ENCODE data around the gene TOP2B.

Gene TOP2B

DNA sequence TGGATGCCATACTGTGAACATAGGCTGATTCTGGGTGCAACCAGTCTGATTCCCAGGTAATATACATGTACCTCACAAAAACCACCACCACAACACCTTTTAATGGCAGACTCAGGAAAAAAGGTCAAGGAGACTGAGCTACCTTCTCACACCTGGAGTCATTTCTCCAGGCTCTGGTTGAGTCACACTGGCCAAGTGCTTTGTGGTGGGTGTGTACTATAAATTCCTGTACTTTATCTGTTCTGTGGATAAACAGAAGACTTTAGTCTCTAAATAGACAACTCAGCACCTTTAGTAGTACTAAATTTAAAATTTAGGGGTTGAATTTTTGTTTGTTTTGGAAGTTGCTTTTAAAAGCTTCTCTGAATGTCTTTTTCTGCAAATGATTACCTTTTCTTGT, 46.7 kb downstream of the TOP2B start:
- DNase-seq = no peak

DNA sequence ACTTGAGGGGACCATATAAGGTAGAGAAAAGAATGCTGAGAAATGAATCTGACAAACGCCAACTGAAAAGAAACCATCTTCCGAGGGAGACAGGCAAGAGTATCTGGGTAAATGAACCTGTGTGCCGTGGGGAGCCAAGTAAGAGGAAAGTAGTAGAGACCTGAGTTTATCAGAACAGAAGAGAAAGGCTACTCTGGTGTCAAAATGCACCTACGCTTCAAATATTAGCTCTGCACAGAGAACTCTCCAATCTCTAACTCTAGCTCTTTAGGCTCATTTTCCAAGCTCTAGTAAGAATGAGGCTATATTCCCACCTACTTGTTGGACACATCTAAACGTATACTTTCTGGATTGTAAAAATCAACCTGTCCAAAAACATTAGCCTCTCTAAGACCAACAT, 53.5 kb downstream of the TOP2B start:
- no peak for DNase-seq

DNA sequence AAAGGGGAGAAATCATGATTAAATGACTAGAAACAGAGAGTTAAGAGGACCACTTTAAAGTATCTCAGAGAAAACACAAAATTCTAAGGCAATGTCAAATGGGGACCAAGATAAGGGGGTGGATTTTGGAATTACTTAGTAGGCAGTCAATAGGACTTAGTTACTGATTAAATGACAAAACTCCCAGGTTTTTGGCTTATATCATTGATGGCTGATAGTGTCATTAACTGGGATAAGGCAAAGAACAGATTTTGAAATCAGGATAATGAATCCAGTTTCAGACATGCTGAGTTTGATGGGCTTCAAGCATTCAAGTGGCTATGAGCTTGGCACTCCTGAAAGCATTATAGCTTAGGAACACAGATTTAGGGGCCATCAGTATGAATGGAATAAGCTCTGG, 53.9 kb downstream of the TOP2B start:
- DNase-seq = no peak

DNA sequence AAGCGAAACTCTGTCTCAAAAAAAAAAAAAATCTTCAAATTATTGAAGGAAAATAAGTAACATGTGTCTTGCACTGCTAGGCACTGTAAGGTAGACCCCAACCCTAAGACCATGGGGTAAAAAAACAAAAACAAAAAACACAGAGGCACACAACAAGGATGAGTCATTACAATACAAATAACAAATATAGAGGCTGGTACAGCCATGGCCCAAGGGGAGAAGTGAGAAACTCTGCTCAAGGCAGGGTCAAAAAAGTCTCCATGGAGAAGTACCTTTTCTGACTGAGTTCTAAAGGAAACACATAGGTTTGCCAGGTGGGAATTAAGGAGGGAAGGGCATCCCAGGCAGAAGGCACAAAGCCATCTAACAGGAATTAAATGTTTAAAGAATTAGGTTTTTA, 54.5 kb downstream of the TOP2B start:
- DNase-seq = no peak

DNA sequence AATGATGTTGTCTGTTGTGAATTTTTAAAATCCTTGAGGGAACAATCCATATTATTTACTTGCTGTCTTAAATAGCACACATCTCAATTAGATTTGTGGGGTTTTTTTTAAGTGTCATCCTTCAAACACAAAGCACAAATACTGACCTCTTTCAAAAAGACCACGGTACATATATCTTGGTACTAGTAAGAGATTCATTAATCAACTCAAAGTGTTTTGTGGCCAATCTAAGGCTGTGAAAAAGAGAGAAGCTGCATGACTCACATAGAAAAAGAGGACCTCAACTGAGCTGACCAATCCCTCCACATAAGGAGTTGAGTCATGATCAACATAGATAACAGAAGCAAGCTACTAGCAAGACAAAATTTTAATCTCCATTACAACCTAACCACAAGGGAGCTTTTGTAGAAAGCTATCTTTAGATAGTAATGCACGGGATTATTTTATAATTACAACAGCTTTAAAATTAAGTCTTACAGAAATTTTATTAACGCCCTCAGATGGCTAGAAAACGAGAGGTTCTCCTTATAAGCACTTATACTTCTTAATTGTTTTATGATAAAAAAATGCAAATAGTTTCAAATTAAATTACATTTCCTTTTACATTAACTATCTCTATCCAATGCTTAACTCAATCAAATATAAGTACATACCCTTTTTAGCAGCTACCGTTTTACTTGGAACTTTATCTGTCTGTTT, 60.5 kb downstream of the TOP2B start:
- DNase-seq = no peak

DNA sequence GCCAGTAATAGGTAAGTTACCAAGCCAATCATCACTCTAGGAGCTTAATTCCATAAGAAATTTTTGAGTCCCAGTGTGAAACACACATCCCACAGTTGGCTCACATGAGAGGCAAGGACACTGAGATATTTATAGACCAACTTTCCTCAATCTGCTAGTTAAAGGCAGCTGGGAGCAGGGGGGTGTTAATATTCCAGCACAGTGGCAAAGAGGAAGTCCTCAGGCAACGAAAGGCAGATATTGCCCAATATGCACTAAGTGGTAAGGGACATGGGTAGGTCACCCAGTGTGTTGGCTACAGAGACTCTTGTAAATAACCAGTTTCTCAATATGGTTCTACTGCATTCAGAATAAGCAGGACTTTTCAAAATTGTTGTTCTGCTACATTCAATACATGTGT, 61.0 kb downstream of the TOP2B start:
- DNase-seq = no peak

DNA sequence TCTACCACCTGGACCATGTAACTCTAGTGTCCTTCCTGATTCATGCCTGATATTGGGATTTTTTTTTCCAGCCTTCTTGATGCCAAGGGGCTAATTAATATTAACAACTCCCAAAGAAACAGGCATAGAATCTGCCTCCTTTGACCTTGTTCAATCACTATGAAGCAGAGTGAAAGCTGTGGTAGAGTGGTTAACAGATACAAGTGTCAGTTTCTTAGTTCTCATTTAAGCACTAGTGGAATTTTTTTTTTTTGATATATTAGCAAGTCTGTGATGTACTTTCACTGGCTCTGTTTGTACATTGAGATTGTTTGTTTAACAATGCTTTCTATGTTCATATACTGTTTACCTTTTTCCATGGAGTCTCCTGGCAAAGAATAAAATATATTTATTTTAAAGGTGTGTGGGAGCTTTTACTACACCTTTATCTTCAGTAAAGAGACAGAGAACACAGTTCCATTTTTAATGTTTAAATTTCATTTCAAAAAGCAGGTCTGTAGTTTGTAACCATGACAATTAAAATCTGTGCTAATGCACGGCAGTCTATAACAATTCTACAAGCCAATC, 67.1 kb downstream of the TOP2B start:
- no peak for DNase-seq

DNA sequence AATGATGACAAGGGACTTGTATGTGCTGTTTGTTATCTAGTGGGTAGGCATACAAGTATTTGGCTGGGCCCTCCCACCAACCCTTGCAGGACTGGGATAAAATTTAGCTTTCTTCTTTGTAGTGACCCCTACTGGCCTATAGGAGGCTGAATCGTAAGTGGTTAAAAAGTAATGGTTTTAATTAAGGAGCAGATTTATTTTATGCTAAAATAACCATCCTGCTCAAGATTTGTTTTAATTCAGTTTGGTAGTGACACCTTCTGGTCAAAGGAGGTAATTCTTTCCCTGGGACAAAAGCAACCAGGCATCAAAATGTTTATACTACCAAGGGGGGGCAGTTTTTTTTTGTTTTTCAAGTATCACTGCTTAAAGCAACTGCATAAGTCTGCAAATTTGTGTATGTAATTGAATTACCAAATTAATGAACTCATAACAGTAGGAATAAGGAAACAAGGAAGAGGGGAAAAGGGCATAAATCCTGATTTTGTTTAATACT, 70.7 kb downstream of the TOP2B start:
- no peak for DNase-seq

DNA sequence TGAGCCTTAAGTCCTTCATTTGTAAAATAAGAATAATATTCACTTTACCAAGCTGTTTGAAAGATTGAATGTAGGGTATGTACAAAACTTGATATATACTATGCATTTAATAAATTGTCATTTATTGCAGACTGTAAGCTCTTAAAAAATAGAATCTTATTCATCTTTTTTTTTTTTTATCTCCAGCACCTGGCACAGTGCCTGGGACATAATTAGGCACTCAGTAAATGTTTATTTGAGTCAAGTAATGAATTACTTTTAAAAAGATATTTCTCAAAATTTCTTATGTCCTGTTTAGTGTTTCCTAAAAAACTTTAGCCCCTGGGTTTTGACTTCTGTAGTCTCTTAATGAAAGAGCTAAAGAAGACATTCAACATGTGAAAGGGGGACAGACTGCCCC, 71.7 kb downstream of the TOP2B start:
- DNase-seq = no peak

DNA sequence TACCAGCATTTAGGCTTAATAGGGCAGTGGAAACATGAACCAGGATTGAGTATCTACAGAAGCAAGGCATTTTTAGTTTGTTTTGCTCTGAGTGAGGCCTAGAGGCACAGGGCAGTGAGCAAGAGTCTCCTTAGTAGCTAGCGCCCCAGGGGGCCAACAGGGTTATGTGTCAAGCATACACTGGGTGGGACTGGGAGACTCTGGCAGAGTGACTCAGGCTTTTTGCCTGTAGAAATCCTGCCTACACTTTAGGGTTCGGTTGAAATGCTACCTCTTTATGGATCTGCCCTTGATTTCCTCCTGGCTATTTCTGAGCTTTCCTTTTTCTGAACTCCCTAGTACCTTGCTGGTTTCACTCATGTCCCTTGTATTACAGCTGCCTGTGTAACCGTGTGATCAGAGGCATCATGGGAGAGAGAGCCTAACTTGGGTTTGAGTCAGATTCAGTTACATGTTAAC, 72.2 kb downstream of the TOP2B start:
- no peak for DNase-seq

DNA sequence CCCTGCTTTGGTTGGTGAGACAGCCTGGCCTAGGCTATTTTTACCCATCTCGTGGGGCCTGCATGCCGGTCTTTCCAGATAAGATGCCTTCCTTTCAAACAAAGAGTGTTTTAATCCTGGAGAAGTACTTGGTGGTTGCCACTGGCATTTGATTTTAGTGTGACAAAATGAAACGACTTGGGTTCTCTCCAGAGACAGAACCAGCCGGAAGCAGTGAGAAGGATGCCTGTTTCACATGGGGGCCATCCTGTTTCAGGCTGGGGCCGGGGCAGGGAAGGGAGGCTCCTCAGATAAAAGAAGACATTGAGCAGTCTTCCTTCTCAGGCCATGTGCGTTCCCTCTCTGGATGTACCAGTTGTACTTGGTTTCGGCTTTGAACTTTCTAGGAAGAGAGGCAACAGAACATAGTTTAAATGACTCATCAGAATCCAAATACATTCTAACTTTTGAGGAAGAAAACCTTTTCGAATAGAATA, 74.9 kb downstream of the TOP2B start:
- DNase-seq = no peak

DNA sequence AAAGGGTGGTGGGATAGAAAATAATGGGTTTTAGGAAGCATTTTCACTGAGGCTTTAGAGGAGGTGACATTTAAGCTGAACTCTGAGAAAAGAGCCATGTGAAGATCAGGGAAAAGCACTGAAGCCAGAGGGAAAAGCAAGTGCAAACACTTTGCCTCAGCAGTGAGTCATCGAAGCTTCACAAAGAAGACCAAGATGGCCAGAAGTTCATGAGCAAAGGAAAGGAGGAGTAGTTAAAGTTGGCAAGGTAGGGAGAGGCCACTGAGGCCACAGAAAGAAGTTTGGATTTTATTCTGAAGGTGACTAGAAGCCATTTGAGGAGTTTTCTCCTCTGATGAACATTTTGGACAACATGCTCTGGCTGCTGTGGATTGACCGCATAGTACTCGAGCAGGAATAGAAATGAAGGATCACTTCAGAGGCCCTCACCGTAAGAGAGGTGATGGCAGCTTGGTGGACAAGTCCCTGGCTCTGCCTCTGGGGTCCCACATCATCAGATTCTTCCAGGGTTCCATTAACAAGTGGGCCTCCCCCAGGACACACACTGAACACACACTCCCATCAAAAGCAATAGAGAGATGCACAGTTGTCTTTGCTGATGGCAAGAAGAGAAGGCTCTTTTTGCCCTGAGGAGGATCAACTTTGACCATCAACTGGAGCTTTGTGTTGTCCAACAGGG, 75.5 kb downstream of the TOP2B start:
- DNase-seq = no peak

DNA sequence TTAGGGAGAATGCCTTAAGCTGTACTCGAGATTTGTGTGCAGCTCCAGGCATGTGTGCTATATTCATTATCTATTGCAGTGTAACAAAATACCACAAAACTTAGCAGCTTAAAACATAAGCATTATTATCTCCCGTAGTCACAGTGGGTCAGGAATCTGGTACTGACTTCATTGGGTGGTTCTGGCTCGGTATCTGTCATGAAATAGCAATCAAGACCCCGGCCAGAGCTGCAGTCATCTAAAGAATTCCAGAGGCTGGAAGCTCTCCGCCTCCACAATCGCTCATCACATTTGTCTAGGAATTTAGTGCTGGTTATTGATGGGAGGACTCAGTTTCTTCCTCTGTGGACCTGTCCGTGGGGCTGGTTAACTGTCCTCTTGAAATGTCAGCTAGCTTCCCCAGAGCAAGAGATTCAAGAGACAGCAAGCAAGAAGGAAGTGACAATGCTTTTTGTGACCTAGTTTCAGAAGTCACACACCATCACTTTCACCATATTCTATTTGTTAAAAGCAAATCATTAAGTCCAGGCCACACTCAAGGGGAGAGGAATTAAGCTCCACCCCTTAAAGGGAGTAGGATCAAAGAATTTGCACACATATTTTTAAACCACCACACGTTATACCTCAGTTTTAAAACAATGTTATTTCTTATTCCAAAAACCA, 76.1 kb downstream of the TOP2B start:
- DNase-seq = no peak

DNA sequence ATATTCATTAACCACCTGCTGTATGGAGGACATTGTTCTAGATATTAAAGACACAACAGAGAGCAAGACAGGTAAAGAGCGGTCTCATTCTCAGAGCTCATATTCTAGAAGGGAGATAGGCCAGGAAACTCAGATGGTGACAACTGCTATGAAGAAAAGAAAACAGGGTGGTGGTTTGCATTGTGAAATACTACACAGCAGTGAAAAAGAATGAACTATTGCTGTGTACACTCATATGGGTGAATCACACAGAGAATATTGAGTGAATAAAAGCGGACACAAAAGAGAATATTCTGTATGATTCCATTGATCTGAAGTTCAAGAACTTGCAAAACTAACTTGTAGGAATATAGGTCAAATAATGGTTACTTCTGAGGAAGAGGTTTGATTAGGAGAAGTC, 76.7 kb downstream of the TOP2B start:
- no peak for DNase-seq

DNA sequence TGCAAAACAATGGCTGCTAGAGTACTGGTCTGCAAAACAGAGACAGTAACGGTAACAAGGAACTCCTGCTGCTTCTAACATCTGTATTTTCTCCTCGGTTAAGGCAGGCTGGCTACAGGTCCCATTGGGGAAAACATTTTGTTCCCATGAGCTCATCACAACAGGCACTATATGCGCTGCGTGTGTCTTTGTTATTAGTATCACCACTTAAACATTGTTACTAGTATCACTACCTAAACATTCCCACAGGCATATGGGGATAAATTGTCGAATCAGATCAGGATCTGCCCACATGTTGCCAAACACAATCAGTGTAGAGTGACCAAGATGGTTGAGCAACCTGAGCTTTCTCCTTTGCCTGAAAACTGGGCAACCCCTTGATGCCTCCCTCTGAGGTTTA, 77.2 kb downstream of the TOP2B start:
- no peak for DNase-seq

DNA sequence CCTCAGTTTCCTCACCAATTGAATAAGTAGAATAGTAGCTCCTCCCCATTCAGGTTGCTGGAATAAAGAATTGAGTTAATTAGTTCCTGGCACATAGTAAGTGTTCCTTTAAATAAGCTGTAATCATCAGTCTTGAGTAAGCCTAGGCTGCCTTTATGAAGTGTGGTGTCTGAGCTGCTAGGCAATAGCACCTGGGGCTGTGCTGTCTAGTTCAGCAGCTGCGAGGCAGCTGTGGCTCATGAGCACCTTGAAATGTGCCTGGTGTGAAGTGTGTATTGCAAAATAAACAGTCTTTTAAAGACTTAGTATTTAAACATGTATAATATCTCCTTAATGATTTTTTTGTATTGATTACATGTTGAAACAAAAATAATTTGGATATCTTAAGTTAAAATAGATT, 77.6 kb downstream of the TOP2B start:
- no peak for DNase-seq

DNA sequence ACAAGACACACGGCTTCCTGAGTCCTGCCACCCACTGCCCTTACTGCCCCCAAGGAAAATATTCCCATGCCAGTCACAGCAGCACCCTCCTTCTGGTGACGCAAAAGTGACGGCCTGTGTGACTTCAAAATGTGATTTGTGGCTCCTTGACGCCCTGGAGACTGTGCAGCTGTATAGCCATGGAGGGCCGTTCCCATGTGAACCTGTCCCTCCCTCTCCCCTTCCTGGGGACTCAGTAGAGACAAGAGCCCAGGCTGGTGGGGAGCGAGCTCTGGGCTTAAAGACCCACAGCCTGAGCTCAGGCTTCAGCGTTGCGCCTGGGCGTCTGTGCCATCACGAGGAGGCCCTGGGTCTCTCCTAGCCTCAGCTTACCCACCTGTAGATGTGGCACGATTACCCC, 78.2 kb downstream of the TOP2B start:
- DNase-seq = no peak

DNA sequence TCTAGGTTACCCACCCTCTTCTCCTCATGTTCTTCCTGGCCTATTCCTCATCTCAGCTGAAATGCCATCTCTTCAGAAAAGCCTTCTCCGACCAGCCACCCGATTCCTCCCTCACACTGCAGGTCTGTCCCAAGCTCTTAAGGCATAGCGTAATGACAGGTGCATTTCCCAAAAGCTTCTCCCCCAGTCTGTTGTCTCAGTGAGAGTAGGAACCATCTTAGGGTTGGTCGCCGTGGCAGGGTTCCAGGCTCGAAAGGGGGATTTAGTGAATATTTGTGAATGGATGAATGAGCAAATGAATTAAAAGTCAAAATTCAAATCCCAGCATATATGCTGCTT, 78.6 kb downstream of the TOP2B start:
- no peak for DNase-seq

DNA sequence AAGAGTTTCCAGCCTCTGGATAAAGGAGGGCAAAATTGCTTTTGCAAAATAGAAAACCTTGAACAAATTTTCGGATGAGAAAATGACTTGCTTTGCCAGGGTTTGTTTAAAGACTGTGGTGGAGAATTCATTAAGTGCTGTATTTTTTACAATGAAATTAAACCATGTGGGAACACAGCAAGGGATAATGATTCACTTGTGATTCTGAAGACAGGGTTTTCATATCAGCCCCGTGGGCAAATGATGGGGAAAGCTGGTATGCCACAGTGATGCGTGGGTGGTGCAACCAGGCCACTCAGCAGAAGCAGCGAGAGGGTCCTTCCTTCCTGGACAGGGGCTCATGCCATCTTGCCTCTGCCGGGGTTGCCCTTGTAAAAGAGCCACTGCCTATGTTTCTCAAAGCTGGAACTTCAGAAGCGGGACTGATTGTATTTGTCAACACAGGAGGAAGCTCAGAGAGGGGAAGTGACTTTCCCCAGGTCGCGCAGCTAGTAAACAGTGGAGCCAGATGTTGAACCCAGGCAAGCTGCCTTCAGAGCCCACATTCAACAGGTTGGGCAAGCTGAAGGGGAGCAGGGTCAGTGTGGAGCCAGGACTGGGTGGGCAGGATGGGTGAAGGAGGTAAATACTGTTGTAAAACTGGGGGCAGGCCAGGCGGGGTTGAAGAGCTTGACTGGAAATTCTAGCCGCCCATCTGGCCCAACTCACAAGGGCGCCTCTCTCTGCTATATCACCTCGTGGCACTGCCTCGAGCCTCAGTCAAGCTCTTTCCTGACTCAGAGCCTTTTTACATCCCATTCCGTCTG, 79.1 kb downstream of the TOP2B start:
- no peak for DNase-seq

DNA sequence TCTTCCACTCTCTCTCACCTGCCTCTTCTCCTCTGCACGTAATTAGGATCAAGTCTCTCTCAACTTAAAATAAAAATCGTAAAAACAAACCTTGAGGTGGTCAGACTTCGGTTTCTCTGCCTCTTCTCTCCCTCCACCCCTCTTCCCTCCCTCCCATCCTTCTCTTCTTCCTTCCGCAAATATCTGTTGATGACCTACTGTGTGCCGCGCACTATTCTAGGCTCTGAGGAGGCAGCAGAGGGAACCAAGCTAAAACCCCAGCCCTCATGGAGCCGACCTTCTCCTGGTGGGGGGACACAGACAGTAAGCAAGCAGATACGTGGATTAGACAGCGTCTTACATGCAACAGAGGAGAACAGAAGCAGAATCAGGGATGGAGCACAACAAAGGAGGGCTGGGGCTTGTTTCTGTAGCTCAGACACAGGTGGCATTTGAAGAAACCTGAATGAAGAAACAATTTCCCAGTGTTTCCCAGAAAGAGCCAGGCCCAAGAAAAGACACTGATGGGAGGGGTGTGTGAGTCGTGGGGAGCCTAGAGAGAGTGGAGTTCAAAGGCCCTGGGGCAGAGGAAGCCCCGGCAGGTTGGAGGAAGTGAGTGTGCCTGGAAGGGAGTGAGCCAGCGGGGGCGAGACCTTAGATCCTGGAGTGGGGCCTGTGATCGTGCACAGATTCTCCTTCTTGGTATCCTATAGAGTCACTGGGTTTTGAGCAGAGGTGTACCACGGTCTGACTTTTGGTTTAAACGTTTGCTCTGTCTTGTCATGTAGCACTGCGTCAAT, 80.5 kb downstream of the TOP2B start:
- DNase-seq = no peak

DNA sequence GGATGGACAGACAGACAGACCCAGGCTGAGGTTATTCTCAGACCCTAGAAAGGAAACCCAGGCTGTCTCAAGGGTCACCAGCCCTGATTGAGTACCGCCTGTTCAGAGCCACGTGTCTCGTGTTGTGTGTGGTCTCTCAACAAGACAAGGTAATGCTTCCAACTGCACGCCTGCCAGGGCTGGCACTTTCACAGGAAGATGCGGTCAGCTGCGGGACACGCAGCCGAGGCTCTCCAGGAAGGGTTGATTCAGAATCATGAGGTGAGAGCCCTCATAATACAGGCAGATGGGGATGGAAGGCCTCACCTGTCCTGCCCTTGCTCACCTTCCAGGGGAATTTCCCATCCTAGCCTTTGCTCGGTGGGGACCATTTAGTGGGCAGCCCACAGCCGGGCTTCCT, 81.4 kb downstream of the TOP2B start:
- no peak for DNase-seq

DNA sequence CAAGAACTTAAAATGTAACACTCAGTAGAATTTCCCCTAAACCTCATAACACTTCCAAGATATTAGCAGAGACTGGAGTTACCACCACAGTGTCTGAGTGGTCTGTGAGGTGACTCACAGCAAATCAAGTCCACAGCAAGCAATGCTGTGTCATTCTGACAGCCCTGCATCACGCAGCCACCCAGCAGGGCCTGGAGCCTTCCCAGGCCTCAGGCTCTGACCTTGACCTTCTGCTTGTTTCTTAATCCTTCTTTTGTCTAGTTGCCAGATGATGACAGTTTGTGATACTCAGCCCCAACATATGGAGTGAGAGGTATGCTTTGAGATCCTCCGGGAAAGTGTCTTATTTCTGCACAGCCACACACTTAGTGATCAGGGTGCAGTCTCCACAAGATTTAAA, 82.5 kb downstream of the TOP2B start:
- DNase-seq = no peak
